Loucy (cell line): ENCODE results near the gene HSPG2.

Experiments
- CTCF ChIP-seq: fragments of 200-600 bp; sonication (generic); conservative IDR thresholded peaks from 2 replicates; pipeline ENCODE4 v1.5.1; 2014; ENCODE audit warnings: mild to moderate bottlenecking, antibody characterized with exemption, low read length
- EZH2phosphoT487 ChIP-seq: fragments of 200-600 bp; IDR thresholded peaks from 2 replicates; pipeline ENCODE4 v1.6.1; 2018; ENCODE audit warnings: antibody characterized with exemption, mild to moderate bottlenecking, moderate library complexity, borderline replicate concordance

- TF ChIP-seq CTCF (no peak), EZH2phosphoT487 (no peak)
Observed at GRCh38 chr1:21913258-21913657, 23.9 kb downstream of the HSPG2 start.
